NCI-H2196 (cell line): Measurements from ENCODE around the gene SLC15A3.
A peak's percentile ranks its signal among the peaks of the same experiment; 100 is the strongest.
"Not testable (repeated sequence)": the region's sequence is repeated elsewhere in the genome, so short reads cannot be mapped to it uniquely, and the experiment has no call there.

Source experiments
- DNase-seq: peaks from one replicate; lab custom pipeline; 2025; ENCODE audit not compliant: unreplicated experiment; lab: John Stamatoyannopoulos, UW

Gene SLC15A3

DNA sequence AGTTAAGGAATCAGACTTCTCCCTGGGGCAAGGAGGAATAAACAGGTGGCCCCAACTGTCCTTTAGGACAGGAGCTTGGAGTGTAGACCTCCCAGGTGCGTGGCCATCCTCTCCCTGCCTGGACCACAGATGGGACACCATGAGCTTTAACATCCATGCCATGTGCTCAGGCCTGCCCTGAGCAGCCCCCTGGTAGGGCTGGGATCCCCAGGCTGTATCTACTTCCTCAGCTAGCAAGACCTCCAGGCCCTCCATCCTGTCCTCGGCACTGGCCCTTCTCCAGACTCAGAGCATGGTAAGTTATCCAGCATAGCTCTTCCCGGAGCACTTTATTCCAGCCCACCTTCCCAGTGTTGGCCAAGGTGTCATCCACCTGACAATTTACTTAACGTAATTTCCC, 25.2 kb upstream of the SLC15A3 start:
- DNase-seq = no peak

GRCh38 chr11:60974726-60975125, 22.8 kb upstream of the SLC15A3 start:
- no peak for DNase-seq

- not testable (repeated sequence) for DNase-seq
Measured at GRCh38 chr11:60974316-60974715, 22.3 kb upstream of the SLC15A3 start.

DNA sequence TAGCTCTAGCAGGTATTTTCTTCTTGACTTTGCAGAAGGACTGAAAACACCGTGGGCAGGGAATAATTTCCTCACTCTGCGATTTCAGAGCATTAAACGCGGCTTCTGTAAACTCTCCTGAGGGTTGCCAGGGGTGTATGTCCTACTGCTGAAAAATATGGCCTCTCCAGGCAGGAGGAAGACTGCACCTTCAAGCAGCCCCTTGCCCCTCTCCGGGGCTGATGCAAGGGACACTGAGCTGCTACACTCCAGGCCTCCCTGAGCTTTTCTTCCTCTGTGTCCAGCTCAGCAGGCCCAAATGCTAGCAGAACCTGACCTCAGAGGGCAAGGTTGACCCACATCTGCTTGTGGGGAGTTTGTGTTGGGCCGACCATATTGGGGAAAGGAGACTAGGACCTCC, 21.7 kb upstream of the SLC15A3 start:
- no peak for DNase-seq

- no peak for DNase-seq
Measured at GRCh38 chr11:60972182-60973030, 20.4 kb upstream of the SLC15A3 start.

DNA sequence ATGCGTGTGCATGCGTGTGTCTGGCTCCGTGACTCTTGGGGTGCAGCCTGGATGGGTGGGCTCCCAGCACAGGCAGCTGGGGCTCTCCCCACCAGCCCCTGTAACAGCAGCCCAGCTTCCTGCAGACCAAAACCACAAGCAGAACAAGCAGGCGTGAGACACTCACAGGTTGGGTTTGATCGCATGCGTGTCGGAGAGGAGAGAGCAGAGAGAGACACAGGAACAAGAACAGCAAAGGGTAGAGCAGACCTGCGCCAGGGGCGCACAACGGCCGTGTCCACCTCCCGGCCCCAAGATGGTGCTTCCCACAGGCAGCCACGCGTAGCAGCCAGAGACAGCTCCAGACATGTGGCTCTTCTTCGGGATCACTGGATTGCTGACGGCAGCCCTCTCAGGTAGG, 19.5 kb upstream of the SLC15A3 start, which contains the start of gene CD6:
Gene CD6, plus strand, starts transcription at position 161 of the 400 bp plus-strand sequence. Its CDS starts 186 bp downstream, at position 347.
- no peak for DNase-seq

DNA sequence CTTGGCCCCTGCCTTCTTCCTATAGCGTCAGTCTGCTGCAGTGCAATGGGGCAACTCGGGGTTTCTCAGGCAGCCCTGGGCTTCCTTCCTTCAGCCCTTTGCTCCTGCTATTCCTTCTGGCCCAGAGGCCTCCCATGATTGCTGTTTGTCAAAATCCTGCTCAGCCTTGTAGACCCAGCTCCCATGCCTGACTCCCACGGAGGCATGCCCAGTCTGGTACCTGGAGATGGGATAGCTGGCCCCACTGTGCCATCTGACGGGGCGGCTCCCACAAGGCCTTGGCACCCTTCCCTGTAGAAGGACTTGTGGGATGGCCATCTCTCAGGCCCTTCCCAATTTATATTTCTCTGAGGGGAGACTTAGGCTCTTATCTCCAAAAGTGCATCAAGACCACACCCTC, 18.9 kb upstream of the SLC15A3 start:
- no peak for DNase-seq

GRCh38 chr11:60970369-60970774, 18.4 kb upstream of the SLC15A3 start:
- peak; percentile 32 for DNase-seq

GRCh38 chr11:60968223-60968622, 16.2 kb upstream of the SLC15A3 start:
- no peak for DNase-seq

GRCh38 chr11:60966890-60967289, 14.9 kb upstream of the SLC15A3 start:
- no peak for DNase-seq

DNA sequence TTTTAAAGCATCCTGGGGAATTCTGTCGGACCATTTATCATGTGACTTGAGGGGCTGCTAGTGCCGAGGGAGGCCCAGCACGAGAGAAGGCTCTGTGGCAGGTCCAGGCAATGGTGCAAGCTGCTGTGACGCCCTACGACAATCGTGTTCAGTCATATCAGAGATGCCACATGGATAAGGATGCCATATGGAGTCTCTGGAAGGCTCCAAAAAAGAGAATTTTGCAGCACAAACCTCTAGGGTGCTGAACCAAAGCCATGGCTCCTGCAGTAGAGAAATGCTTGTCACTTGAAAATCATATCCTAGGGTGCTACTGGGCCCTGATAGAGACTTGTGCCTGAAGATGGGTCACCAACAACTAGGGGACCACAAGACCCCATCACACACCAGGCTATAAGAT, 12.8 kb upstream of the SLC15A3 start:
- DNase-seq = no peak

- DNase-seq = no peak
Measured at GRCh38 chr11:60960405-60960804, 8.4 kb upstream of the SLC15A3 start.

- no peak for DNase-seq
Measured at GRCh38 chr11:60959431-60959830, 7.5 kb upstream of the SLC15A3 start.

DNA sequence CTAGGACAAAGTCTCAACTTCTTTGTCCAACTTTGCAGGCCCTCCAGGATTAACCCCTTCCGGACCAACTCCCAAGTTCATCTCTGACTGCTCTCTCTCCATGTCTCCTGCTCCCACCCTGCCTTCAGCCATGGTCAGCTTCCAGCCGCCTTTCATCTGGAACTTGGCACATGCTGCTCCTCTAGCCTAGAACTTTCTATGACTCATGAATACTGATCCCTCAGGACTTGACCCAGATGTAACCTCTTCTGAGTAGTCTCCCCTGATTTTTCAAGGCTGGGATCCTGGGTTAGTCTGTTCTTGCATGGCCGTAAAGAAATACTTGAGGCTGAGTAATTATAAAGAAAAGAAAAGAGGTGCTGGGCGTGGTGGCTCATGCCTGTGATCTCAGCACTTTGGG, 5.2 kb upstream of the SLC15A3 start:
- DNase-seq = no peak

- DNase-seq = no peak
Measured at GRCh38 chr11:60955571-60955970, 3.6 kb upstream of the SLC15A3 start.

GRCh38 chr11:60954421-60954820, 2.4 kb upstream of the SLC15A3 start:
- no peak for DNase-seq

- no peak for DNase-seq
Measured at GRCh38 chr11:60953781-60954180, 1.8 kb upstream of the SLC15A3 start.

GRCh38 chr11:60952742-60953170, 780 bp upstream of the SLC15A3 start:
- DNase-seq = no peak

DNA sequence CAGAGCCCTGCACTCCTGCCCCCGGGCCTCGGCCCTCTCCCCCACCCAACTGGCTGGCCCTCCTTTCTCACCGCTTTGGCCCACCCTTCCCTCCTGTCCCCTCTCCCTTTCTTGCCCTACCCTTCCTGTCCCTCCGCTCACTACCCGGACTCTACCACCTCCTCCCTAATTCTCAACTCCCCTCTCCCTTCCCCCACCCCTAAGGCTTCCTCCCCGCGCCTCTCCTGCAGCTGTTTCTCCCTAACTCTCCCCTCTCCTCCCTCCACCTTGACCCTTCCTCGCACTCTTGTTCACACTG, 421 bp downstream of the SLC15A3 start:
- no peak for DNase-seq

DNA sequence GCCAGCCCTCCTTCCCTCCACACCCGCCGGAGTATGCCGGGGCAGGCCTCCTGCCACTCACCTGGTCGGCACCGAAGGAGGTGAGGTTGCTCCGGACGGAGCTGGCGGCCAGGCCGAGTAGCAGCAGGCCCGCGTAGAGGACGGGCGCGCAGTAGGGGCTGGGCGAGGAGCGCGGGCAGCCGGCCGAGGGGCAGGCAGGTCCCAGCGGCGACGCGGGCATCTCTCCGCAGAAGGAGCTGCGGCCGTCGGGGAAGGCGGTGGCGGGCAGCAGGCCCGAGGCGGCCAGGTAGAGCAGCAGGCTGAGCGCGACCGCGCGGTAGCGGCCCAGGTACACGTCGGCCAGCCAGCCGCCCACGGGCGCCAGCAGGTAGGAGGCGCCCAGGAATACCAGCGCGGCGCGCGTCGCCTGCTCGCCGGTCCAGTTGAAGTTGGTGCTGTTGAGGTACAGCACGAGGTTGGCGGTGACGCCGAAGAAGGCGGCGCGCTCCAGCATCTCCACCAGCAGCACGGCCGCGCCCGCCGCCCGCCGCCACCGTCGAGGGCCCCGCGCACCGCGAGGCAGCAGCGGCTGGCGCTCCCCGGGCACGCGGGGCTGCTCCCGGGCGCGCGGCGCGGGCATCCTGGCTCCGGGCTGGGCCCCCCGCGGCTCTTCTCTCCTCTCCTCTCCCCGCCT, 907 bp downstream of the SLC15A3 start:
- no peak for DNase-seq

DNA sequence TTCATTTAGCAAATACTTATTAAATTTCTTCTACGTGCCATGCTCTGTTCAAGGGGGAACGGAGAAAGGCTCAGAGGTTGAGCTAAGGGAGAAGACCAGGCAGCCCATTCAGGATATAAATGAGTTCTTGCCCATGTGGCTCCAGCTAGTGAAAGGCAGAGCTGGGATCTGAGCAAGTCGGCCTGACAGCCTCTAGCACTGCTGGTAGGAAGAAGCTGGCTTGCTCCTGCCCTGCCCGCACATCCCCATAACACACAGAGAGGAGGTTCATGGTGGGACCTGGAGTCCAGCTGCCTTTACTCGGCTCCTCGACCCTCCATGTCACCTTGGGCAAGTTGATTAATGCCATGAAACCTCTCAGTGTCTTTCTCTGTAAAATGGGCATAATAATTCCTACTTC, 2.0 kb downstream of the SLC15A3 start:
- DNase-seq = no peak

DNA sequence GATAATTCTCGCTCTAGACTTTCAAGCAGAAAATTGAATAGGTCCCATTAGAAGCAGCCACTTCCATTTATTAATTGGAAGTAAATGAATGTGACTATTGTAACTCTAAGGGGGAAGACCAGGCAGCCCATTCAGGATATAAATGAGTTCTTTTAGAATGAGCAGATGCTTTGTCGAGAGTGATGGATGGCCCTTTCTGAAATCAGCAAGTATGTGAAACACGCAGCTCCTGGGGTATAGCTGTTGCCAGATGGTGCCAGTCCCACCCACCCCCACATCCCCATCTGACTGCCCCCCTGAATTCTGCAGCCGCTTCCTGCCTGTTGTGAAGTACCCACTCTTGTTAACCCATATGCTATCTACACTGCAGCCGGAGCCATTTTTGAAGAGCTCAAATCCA, 3.7 kb downstream of the SLC15A3 start:
- no peak for DNase-seq

- DNase-seq = no peak
Measured at GRCh38 chr11:60947700-60948099, 4.3 kb downstream of the SLC15A3 start.
